SKM-1 (cell line): Measurements from ENCODE around the gene INPP4A.
"Not testable (repeated sequence)": the region's sequence is repeated elsewhere in the genome, so short reads cannot be mapped to it uniquely, and the experiment has no call there.

Source experiments
- DNase-seq: peaks from one replicate; lab custom pipeline; 2025; ENCODE audit not compliant: unreplicated experiment; lab: John Stamatoyannopoulos, UW

Gene INPP4A

DNA sequence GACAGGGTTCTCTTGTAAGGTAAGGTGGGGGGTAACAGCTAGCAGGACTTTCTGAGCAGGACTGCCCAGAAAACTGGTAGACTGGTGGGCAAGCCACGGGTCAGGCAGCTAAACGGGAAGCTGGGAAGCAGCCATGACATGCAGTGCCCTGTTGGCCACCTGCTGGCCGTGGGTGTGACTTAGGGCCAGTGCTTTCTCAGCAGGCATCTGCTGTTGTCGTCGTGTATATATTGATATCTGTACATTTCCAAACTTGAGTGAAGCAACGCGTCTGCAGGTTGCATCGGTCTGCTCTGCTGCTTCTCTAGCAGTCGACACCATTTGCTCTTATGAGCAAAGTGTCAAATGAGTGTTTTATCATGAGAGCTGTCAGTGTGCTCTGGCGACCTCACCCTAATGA, 132.7 kb downstream of the INPP4A start:
- DNase-seq: no peak

DNA sequence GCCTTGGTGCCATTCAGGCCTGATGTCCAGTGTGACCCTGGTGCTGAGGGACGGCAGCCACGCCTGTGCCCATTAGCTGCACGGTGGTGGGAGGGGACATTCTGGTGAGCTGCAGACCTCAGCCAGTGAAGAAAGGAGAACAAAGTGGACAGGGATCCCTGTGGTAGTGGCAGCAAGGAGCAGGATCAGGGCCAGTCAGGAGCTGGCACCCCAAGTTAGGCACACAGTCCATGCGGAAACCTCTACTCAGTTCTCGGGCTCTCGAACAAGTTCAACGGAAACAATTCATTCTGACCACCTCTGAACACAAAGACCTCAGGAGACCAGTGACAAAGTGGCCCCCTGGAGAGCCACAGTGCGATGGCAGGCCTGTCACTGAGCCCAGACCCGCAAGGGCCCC, 133.6 kb downstream of the INPP4A start:
- no peak for DNase-seq

DNA sequence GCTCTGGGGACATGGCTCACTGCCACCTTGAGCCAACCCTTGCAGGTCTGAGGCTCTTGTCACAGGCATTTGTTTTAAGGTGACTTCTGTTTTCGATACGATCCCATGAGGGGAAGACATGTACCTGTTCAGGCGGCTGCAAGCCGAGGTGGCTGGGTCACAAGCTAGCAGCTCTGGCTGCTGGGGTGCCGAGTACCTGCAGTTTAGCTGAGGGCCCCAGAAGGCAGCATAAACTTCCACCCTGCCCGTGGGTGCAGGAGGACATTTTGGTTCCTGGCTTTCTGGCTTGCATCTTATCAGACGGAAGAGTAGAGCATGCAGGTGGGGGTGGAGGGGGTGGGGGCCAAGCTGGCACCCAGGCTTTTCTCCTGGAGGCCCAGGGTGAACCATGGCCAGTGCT, 135.3 kb downstream of the INPP4A start:
- no peak for DNase-seq

DNA sequence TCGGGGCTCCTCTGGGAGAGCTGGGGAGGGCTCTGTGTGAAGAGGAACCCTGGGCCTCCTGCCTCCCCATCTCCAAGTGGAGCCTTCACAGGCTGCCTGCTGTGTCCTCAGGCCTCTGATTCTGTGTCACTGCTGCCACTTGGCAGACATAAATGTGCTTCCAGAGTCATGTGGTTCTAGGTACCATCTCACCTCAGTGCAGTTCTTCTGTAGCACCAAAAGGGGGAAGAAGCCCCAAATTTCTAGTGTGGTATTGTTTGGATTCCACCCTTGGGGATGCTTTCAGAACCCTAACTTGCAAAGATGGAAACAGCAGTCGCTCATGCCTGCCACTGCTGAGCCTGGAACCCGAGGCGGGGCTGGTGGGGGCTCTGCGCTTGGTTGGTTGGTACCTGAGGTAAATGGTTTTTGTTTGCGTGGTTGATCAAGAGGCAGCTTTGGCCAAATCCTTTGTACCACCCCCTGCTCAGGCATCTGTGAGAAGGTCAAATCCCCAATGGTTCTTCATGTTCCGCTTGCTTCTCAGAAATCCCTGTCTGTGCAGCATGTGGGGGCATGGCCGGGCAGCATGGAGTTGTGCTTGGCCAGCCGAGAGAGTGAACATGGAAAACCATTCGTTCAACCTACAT, 136.1 kb downstream of the INPP4A start:
- no peak for DNase-seq

DNA sequence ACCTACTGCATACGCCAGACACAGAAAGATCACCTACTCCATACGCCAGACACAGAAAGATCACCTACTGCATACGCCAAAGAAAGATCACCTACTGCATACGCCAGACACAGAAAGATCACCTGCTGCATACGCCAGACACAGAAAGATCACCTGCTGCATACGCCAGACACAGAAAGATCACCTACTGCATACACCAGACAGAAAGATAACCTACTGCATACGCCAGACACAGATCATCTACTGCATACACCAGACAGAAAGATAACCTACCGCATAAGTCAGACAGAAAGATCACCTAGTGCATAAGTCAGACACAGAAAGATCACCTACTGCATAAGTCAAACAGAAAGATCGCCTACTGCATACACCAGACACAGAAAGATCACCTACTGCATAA, 137.9 kb downstream of the INPP4A start:
- DNase-seq: no peak

DNA sequence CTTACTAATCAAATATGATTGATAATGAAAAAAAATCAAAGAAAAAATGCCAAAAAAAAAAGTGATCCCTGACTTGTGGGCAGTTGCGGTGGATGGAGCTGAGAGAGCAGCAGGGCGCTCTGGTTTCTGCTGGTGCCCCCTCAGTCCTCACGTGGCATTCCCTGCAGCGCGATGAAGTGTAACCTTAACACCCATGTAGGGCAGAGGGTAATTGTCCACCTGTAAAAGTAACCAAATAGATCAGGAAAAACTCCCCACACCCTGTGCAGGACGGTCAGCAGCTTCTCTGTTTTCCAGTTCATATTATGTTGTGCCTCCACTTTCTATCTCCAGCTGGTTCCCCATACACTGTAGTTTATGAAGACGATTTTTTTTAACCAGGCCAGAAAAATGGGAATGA, 138.6 kb downstream of the INPP4A start:
- no peak for DNase-seq

DNA sequence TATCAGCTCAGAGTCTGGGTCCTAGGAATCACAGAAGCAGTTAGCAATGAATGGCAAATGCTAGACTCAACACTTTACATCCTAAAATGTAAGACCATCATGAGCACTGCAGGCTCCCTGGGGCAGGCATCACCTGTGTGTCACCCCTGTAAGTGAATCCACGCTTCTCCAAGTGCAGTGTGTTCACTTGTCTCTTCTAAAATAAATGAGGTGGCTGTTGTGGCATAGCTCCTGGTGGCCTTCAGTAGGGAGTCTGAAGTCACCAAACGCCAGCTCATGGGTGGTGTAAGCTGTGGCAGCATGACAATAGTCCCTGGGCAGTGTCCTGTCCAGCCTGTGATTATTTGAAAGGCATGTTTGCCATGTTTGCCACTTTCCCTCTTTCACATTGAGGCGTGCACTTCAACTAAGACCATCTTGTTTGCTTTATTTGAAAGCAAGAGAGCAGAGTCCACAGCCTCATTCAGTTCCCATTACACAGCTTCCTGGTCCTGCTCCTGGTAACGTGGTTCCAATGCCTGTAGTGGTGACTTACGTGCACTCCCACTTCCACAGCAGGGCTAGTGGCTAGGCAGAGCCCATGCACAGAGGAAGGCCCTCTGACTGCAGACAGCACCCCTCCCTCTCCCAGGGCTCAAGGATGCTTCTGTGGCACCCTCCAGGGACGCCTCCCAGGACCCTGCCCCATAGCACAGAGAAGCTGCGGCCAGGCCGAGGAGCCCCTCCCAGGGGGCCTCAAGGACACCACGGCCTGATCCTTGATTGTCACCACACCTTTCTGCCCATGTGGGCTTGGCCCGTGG, 139.4 kb downstream of the INPP4A start:
- DNase-seq: no peak

DNA sequence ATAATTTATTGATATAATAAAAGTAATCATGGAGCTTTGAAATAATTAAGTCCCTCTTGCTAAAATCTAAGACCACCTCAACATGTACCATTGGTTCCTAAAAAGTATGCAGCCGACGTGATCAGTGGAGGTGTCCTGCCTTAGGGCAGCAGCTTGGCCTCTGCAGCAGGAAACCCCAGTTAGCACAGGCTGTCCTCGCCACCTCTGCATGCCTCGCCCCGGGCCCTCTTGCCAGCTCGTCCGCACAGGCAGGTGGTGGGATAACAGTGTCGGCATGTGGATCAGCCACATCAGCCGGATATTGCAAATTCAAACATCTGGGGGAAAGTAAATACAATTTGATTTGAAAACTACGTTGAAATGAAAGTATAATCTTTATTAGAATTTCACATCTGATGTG, 140.7 kb downstream of the INPP4A start:
- no peak for DNase-seq

DNA sequence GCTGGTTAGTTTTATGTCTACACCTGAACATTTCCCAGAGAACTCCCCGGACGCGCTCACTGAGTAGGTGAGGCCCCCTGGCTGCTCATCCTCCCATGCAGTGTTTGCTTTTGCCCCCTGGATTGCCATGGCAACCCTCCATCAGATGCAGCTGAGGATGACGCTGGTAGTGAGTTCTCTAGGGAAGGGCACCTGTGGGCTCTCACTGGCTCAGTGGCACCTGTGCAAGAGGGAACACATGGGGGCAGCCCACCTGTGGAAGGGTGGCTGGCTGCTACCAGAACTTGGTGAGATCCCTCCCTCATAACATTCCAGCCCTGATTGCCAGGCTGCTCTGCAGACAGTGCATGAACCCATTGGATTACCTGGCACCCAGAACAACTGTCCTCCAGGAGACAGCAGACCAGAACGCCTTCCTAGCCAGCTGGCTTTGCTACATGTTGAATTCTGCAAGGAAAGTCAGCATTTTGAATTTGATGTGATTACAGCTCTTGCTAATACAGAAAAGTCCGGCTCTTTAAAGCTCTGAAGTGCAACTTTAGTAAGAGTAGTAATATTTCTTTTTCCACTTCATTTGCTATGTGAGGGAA, 142.0 kb downstream of the INPP4A start:
- no peak for DNase-seq

DNA sequence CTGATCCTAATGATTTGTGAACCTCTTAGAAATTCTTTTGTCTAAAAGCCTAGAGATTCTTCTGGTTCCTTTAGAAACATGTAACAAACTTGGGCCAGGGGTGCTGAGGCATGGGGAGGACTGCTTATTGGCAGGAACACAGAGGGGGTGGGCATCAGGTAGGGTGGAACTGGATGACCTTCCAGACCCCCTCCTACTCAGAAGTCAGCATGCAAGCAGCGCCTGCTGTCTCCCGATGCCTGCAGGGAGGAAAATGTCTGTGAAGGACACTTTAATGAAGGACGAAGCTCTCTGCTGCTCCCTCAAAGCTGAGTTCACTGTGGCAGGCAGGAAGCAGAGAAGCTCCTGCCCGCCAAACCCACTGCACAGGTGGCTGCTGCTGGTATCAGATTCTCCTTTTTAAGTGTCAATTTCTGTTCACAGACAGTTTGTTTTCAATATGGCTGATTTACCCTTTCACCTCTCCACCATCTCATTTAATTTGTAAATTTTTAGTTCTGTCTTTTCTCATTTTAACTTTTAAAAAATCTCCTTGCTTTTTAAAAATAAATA, 144.3 kb downstream of the INPP4A start:
- DNase-seq: no peak

DNA sequence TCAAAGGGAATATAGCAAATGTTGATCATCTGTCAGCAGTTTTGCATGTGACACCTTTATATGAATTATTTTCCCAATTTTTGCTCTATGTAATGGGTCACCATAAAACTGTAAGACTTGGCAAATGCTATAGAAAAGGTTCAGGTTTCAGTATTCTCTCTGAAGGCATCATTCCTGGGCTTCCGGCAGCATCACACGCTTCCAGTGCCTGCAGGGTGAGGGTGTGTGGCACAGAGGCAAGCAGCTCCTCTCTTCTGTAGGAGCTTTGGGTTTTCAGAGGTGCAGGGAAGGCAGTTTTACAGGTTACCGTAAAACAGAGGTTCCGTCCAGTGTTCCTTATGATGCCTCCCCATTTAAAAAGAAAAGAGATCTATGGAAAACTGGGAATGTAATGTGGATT, 144.8 kb downstream of the INPP4A start:
- no peak for DNase-seq

DNA sequence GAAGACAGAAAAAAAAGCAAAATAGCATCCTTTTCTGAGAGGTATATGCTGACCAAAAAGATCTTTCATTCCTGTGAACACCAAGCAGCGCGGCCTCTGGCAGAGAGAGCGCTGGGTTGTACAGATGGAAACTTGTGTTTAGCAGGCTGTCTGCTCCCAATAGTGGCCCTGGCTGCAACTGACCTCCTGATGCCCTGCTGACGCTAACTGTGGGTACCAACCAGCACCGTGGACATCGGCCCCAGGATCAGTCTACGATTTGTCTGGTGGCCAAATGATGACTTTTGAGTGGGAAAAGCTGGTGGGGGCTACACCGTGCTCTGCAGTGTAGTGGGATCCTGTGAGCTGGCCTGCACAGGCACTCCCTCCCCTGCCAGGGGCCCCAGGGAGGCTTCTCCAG, 147.9 kb downstream of the INPP4A start:
- DNase-seq: no peak

DNA sequence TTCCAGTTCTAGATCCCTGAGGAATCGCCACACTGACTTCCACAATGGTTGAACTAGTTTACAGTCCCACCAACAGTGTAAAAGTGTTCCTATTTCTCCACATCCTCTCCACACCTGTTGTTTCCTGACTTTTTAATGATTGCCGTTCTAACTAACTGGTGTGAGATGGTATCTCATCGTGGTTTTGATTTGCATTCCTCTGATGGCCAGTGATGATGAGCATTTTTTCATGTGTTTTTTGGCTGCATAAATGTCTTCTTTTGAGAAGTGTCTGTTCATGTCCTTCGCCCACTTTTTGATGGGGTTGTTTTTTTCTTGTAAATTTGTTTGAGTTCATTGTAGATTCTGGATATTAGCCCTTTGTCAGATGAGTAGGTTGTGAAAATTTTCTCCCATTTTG, 150.0 kb downstream of the INPP4A start:
- not testable (repeated sequence) for DNase-seq

DNA sequence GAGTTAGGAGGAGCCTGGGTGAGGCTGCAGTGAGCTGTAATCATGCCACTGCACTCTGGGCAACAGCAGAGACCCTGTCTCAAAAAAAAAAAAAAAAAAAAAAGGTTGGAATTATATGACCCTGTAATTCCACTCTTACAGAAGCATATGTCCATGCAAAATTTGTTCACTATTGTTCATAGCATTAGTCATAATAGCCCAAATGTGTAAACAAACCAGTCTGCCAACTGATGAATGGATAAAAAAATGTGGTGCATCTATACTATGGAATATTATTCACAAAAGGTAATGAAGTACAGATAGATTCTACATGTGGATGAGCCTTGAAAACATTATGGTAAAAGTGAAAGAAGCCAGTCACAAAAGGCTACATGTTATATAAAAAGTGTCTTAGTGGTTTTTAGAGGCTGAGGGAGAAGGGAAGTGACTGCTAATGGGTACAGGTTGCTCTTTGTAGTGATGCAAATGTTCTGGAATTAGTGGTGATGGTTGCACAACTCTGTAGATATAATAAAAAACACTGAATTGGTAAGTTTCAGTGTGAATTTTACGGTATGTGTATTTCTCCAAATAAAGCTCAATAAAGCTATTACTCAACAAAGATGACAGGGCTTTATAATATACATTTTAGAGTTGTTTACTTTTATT, 154.2 kb downstream of the INPP4A start:
- no peak for DNase-seq

DNA sequence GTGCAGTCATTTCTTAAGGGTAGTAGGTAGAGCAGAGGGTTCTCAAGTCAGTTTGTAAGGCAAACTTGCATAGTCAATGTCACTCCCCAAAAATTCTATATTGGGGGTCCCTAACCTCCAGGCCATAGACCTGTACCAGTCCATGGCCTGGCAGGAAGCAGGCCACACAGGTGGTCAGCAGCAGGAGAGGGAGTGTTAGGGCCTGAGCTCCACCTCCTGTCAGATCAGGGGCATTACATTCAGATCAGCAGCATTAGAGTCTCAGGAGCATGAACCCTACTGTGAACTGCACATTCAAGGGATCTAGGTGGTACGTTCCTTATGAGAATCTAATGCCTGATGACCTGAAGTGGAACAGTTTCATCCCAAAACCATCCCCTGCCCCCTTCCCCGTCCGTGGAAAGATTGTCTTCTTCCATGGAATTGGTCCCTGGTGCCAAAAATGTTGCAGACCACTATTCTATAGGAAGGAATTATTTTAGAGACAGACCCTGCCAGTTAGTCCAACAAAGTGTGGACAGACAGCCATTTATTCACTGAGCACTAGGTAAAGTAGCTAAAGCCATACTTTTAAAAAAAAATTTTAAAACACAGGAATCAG, 157.0 kb downstream of the INPP4A start:
- DNase-seq: peak; percentile 39

DNA sequence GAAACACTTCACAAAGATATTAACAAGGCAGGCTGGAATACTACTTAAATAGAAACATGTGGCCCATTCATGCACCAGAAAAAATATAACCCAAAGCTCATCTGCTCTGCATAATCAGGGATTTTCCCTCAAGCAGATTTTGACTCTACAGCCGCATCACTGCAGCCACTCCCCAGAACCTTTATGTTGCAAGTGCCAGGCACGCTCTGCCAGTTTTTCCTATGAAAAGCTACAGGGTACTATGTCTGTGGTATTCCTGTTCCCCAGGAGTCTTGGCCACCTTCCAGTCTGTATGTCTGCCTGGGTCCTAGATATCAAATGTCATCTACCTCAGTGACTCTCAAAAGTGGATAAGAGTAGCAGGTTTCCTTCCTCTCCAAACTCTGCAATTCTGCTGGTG, 159.9 kb downstream of the INPP4A start:
- DNase-seq: no peak

DNA sequence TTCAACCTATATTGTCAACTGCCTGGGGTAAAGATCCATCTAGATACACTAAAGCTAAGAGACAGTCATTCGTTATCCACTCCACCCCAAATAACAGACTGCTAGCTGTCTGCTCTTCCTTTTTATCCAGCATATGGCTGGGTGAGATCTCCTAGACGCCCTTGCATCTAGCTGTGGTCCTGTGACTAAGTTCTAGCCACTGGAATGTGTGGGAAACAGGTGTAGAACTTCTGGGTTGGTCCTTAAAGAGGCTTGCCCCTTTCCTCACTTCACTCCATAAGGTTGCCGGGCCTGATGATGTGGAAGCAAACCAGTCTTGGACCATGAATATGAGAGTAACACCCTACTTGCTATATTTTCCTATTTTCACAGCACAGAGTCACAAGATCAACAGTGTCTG, 160.4 kb downstream of the INPP4A start:
- no peak for DNase-seq

DNA sequence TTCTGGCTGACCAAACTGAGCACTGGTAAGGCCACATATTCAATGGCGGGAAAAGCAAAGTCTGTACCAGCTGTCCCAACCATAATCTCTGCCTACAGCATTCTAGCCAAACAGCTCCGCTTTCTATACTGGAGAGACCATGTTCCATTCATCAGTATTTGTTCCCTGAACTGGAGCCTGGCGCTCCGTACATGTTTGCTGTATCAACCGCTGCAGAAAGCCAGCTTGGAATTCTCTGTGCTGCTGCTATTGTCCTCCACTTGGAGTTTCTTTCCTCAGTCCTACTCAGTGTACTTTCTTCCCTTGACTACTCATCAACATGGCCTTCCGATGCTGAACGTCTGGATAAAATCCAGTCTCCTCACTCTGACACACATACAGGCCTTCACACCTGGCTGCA, 161.8 kb downstream of the INPP4A start:
- DNase-seq: no peak

DNA sequence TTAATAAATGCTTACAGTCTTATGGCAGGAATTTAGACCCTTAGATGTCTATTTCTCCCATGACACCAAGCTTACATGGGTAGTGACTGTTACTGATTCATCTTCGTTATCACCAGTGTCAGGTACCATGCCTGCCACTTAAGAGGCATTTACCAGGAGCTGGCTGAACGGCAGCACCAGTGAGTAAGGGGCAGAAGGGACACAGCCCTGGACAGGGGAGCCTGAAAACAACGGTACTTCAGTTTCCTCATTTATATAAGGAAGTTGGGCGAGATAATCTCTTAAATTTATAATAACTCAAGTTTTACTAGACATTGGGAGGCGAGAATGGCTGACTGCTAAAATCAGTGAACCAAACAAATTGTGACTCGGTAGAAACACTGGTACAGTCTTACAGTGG, 162.4 kb downstream of the INPP4A start:
- DNase-seq: no peak

DNA sequence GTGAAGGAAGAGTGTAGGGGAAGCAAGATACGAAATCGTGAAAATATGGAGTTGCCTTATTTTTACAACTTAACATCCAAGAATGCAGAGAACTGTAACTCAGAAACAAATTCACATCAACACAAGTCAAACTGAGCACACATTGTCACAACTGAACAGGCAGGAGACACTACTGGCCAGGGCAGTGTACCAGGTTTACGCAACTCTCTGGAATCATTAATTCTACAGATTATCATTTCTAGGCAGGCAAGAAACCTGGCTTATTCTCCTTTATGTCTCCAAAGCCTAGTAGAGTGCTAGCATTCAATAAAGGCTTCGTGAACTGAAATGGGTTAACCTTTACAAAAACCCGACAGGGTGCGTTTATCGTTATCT, 163.1 kb downstream of the INPP4A start:
- DNase-seq: no peak
